GM18499 (cell line): ENCODE measurements around the gene GSPT1.
"Not testable (repeated sequence)": the region's sequence is repeated elsewhere in the genome, so short reads cannot be mapped to it uniquely, and the experiment has no call there.

ENCODE experiments used
- ATAC-seq: cut with Tn5 transposase; IDR thresholded peaks from one replicate; pipeline ENCODE4 v1.9.1; 2021; ENCODE audit warnings: moderate number of reproducible peaks; ENCODE audit not compliant: insufficient read depth, unreplicated experiment

Gene GSPT1

DNA sequence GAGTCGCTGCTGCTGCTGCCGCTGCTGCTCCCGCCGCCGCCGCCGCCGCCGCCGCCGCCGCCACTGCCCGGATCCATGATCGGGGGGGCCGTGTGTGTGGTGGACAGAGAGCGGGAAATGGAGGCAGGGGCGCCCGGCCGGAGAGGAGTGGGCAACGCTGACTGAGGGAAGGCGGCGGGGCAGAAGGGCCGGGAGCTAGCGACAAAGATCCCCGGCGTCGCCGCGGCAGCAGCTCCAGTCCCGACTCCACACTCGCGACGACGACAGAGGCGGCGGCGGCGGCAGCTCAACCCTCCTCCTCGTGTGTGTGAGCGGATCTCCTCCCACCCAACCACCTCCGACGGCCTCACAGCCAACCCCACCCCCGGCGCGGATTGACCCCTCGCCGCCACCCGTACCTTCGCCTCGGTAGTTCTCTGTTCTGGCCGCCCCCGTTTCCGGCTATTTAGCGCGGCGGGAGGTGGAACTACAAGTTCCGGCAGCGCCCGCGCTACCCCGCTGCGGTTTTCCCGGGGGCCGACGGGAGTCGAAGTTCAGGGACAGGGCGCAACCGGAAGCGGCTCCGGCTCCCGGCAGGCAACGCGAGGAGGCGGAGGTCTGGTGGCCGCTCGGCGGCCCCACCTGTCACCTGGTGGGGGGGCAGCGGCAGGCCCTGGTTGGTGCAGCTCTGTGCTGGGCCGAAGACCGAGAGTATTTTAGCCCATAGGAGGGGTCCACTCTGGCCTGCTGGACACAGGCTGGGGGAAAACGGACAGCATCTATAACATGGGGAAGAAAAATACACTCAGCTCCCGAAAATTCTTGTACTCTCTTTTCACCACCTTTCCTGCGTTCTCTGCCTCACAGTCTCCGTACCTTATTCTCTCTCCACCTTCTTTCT lies at the start of gene GSPT1:
GSPT1 (minus strand) TSS at position 313 of the 880 bp plus-strand sequence; CDS start at position 77, 236 bp downstream.
- ATAC-seq = peak; percentile 48

DNA sequence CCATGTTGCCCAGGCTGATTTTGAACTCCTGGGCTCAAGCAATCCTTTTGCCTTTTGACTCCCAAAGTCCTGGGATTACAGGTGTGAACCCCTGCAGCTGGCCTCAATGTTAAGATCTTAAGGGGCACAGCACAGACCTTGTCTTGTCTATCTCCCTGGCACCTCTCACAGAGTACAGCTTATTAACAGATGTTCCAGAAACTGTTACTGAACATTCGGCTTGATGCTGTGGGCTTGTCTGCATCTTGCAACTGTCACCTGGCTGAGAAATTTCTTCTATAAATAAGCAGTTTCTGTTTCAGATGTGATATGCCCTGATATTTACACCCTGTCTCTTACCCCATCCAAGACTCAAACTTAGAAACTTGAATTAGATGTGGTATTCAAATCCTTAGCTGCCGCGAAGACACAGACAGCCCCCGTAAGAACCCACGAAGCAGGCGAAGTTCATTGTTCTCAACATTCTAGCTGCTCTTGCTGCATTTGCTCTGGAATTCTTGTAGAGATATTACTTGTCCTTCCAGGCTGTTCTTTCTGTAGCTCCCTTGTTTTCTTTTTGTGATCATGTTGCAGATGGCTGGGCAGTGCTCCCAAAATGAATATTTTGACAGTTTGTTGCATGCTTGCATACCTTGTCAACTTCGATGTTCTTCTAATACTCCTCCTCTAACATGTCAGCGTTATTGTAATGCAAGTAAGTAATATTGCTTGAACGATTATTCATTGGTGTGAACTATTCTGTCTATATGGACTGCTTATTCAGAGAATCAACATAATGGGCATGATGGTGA lies 49.2 kb upstream of the GSPT1 start, which contains the start of gene TNFRSF17:
TNFRSF17 (plus strand) TSS at position 450 of the 791 bp plus-strand sequence; CDS start at position 565, 115 bp downstream.
- ATAC-seq = peak; percentile 64

DNA sequence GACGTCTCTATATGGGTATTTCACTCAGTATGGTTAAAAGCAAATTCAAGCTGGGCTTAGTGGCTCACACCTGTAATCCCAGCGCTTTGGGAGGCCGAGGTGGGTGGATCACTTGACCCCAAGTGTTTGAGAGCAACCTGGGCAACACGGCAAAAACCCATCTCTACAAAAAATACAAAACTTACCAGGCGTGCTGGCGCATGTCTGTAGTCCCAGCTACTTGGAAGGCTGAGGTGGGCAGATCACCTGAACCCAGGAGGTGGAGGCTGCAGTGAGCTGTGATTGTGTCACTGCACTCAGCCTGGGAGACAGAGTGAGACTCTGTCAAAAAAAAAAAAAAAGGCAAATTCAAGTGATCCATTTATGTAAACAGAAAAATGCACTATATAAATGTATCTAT lies 48.0 kb upstream of the GSPT1 start:
- no peak for ATAC-seq

GRCh38 chr16:11962978-11963377 lies 47.2 kb upstream of the GSPT1 start:
- ATAC-seq = not testable (repeated sequence)

DNA sequence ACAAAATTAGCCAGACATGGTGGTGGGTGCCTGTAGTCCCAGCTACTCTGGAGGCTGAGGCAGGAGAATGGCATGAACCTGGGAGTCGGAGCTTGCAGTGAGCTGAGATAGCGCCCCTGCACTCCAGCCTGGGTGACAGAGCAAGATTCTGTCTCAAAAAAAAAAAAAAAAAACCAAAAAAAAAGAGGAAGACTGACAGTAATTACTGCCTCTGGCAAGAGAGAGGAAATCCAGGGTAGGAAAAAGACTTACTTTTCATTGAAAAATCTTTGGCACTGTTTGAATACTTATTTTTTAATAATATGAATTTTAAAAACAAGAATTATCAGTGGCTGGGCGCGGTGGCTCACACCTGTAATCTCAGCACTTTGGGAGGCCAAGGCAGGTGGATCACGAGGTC lies 46.7 kb upstream of the GSPT1 start:
- ATAC-seq = not testable (repeated sequence)

DNA sequence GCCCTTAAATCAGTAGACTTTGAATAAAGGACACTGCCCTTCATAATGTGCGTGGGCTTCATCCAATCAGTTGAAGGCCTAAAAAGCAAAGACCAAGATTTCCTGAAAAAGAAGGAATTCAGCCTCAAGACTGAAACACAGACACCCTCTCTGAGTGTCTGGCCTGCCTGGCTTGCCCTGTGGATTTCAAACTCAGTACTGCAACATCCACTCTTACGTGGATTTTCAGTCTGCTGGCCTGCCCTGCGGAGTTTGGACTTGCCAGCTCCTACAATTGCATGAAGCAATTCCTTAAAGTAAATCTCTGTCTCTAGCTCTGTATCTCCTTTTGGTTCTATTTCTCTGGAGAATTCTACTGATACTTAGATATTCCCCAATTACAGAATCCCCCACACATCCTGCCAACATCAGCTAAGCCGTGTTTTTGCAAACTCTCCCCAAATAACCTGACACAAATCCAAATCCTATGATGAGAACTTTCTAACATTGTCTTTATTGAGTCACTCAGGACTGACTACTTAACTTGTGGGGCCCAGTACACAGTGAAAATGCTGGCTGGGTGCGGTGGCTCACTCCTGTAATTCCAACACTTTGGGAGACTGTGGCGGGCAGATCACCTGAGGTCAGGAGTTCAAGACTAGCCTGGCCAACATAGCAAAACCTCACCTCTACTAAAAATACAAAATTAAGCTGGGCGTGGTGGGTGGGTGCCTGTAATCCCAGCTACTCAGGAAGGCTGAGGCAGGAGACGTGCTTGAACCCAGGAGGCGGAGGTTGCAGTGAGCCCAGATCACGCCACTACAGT lies 42.0 kb upstream of the GSPT1 start:
- ATAC-seq = no peak

DNA sequence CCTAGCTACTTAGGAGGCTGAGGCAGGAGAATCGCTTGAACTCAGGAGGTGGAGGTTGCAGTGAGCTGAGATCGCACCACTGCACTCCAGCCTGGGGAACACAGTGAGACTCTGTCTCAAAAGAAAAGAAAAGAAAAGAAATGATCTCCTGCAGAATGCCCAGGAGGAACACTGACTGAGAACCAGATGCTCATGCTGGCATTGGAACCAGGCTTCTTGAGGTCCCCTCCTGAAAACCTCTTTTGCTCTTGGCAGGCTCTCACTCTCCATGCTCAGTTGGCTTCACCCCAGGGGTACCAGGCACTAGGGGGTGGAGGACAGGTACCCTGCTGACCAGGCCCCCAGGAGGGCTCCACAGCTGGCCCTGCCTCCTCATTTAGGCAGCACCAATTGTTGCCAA lies 40.8 kb upstream of the GSPT1 start:
- no peak for ATAC-seq

- ATAC-seq = no peak
Observed at GRCh38 chr16:11955713-11956123, 40.0 kb upstream of the GSPT1 start.

GRCh38 chr16:11953576-11953975 lies 37.8 kb upstream of the GSPT1 start:
- not testable (repeated sequence) for ATAC-seq

DNA sequence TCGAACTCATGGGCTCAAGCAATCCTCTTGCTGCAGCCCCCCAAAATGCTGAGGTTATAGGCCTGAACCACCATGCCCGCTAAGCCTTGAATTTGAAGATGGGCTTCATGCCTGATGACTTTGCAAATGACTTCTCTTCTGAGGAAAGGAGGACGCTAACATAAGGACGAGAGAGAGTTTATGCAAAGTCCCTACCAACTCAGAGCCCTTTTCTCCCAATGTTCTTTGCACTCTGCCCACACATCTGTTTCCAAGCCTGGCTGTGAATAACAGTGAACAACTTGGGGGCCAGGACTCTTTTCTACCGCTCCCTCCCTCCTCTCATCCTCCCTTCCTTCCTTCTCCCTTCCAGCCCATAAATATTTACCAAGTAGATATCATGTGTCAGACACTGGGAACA lies 34.6 kb upstream of the GSPT1 start:
- no peak for ATAC-seq

DNA sequence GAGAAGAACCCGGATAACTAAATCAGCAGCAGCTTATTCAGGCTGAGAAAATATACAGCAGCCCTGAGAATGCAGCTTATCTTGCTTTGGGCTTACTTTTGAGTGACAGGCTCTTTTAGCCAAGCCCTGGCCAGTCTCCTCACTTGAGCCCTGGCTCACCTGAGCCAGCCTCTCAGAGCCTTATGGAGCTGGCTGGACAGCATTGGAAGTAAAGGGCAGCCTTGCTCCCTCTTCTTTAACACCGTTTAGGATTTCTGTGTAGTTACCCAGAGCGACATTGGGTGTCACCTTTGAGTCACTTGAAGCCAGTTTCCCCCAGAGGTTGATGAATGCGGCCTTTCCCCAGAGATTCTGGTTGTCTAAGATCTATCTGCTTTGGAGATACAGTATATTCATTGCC lies 33.8 kb upstream of the GSPT1 start:
- no peak for ATAC-seq

- no peak for ATAC-seq
Observed at GRCh38 chr16:11948819-11949218, 33.1 kb upstream of the GSPT1 start.

DNA sequence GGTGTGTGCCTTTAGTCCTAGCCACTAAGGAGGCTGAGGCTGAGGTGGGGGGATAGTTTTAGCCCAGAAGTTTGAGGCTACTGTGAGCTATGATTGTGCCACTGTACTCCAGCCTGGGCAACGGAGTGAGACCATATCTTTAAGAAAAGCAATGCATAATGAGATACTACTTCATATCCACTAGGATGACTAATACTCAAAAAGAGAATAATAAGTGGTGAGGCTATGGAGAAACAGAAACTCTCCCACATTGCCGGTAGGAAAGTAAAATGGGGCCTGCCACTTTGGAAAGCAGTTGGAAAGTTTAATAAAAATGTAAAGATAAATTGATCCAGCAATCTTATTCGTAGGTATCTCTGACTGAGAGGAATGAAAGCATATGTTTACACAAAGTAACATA lies 30.7 kb upstream of the GSPT1 start:
- no peak for ATAC-seq

GRCh38 chr16:11941945-11942344 lies 26.2 kb upstream of the GSPT1 start, which contains the start of gene NPIPB2:
NPIPB2 (minus strand) TSS chr16:11942045; CDS start chr16:11942045, 0 bp downstream.
- ATAC-seq = not testable (repeated sequence)

GRCh38 chr16:11927350-11927749 lies 11.6 kb upstream of the GSPT1 start:
- ATAC-seq = not testable (repeated sequence)

GRCh38 chr16:11924046-11924445 lies 8.3 kb upstream of the GSPT1 start:
- not testable (repeated sequence) for ATAC-seq

- ATAC-seq = no peak
Observed at GRCh38 chr16:11916524-11917285, 949 bp upstream of the GSPT1 start.

DNA sequence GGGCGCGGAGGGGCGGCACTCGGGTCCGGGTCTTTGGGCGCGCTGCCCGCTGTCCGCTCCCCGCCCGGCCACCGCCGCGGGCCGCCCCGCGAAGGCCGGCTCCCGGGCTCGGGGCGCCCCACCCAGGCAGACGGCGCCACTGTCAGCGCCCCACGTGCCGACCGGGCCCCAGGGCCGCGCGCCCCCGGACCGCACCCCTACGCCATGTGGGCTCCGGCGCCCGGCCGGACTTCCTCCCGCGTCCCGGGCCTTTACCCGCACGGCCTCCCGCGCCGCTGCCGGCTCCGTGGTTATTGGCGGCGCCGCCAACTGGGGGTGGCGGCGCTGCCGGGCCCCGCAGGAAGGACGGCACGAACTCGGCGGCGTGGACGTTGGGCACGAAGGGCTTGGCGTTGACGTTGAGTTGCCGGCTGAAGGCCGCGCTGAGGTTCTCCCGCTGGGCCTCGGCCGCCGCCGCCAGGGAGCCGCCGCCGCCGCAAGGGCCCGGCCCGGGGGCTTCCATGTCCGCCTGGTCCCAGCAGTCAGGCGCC lies 577 bp downstream of the GSPT1 start:
- ATAC-seq = peak; percentile 13
